Stimulated activated CD4-positive, alpha-beta T cell treated with anti-CD3 and anti-CD28 coated beads, Interleukin-1b, Interleukin-23, amount 100 ng/mL, for 24 hours (primary cell): Measurements from ENCODE around the gene RABL2A.
"Not testable (repeated sequence)": the region's sequence is repeated elsewhere in the genome, so short reads cannot be mapped to it uniquely, and the experiment has no call there.

Source experiments
- DNase-seq, 4 experiments: peaks; one replicate each; pipeline ENCODE4 v3.0.0-alpha.2; 2020; ENCODE audit warnings: low read depth in 4 of 4, low spot score in 1 of 4

The RABL2A gene

GRCh38 chr2:113679457-113679856 is 52.4 kb downstream of the RABL2A start:
- no peak for DNase-seq

- no peak for DNase-seq
Measured at GRCh38 chr2:113685471-113685870, 58.4 kb downstream of the RABL2A start.

GRCh38 chr2:113686537-113686936 is 59.5 kb downstream of the RABL2A start:
- DNase-seq: no peak

- DNase-seq: not testable (repeated sequence)
Measured at GRCh38 chr2:113690871-113691270, 63.8 kb downstream of the RABL2A start.
